GM21447 (cell line): Measurements from ENCODE around the gene CDKN1C.

Experiments
- ATAC-seq: cut with Tn5 transposase; IDR thresholded peaks from one replicate; pipeline ENCODE4 v1.9.1; 2021; ENCODE audit not compliant: unreplicated experiment

Gene CDKN1C

DNA sequence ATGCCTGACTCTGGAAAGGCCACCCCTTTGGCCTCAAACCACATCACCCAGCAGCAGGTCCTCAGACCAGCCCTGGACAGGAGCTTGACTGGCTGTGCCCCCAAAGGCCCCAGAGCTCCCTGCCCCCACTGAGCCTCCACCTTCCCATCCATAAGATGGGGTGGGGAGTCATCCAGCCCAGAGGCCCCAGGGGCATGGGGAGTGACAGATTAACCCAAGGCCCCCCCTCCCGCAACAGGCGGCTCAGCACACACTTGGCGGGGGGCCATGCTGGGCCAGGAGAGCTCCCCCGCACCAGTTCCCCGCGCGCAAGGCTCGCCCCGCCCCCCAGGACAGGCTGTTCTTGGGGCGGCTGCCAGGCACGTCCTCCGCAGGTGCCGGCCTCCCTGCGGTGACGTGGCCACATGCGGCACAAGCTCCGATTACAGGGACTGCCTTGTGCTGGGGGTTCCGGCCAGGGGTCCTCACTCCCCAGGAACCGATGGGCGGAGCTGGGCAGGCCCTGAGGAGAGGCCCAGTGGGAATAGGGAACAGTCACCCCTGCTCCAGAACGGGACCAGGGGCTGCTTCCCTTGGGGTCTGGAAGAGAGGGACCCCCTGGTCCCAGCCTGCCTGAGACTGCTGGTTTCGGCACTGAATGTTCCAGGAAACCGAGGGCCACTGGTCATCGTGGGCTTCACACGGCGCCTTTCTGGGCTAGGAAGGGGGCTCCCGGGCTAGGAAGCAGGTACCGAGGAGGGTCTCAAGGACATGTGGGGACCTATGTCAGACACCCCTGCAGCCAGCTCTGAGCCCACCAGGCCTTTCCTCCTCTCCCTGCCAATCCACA is 5.1 kb upstream of the CDKN1C start:
- no peak for ATAC-seq

DNA sequence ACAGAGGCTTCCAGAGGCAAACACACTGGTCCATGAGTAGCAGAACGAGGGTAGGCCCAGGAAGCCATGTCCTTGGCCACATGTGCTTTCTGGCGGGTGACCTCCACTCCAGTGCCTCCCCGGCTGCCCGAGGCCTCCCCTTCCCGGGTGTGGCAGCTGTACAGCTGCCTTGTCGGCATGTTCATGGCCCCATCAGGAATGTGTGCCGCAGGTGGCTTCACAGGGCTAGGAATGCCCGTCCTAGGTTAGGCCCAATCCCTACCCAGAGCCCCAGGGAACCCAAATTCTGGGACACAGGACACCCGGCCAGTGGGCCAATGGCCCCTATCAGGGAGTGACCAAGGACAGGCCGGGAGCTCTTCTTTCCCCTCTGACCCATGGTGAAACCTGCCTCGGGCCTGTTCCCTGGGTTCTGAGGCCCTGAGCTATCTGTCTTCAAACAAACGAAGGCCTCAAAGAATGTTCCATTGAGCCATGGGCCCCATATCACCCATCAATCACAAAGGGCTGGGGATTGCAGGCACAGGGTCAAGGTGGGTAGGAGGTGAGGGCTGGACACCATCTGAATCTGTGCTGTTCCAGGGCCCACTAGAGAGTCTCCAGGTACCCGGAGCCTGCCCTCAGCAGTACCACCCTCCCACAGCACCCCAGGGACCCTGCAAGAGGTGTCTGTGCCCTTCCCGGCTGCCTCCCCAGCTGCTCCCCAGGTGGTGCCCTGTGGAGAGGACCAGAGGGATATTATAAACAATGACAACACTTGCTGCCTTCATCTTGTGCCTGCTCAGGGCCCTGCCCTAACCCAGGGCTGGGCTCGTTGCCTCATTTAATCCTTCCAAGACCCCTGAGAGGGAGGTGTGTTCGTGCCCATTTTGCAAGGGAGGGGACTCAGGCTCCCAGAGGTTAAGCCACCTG is 4.0 kb upstream of the CDKN1C start:
- no peak for ATAC-seq

DNA sequence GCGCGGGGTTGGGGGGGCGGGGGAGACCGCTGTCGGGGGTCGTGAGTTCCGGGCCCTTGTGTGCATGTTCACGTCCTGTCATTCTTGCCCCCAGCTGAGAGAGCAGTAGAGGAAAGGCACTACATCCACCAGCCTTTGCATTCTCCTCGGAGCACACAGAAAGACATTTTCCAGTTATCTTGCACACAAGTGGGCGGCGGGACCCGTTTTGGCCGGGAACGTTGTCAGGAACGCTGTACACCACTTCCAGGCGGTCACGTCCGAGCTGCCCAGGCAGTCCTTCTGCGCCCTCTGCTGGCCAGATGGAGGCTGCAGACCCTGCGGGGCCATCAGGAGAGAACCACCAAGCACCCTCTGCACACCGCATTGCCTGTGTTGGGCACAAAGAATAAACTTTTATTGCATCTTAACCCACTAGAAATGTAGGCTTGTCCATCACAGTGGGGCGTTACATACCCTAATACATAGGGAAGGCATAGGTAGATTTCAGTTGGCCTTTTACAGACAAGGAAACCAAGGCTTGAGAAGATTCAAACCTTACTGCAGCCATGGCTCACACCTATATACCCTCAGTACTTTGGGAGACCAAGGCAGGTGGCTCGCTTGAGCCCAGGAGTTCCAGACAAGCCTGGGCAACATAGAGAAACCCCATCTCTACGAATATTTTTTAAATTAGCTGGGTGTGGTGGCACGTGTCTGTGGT is 2.8 kb upstream of the CDKN1C start:
- no peak for ATAC-seq

DNA sequence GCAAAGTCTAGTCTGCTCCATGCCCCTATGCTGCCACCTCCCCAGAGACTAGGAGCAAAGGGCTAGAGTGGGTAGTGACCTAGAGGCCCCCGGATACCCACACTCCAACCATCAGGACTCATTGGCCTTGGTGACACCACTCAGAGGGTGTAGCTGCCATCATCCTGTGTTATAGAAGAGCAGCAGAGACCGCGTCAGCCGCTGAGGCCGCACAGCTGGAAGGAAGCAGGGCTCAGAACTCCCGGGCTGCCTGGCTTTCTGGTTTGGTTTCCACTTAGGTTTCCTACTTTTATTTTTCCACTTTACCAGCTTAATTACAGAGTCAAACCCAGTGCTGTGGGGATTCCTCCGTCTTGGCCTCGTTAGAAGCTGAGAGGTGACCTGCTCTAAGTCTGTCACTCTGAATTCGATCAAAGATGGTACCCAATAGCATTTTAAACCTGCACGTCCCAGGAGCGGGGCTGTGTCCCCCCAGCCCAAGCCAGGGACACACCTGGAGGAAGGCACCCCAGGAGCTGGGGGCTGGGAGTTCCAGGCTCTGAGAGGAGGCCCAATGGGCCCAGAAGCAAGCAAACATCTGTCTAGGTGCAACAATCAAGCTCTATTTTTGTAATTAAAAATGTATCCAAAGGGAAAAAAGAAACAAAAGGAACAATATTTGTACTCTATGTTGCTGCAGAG is 2.1 kb upstream of the CDKN1C start:
- ATAC-seq: no peak

DNA sequence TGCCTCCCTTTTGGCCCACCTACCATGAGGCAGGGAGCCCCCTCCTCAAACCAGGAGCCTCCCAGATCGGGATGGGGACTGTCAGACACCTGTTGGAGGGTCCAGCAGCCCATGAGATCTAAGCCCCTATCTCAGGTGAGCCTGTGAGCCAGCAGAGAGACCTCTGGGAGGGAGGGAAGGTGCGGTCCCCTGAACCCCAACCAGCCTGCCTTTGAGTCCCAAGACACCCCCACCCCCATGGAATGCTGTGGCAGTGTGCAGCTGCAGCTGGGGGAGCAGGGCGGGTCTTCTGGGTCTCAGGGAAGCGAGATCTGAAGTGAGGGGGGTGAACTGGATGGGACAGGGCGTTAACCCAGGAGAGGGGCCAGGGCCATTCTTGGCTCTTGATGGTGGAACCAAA is 1.4 kb upstream of the CDKN1C start:
- ATAC-seq: no peak

DNA sequence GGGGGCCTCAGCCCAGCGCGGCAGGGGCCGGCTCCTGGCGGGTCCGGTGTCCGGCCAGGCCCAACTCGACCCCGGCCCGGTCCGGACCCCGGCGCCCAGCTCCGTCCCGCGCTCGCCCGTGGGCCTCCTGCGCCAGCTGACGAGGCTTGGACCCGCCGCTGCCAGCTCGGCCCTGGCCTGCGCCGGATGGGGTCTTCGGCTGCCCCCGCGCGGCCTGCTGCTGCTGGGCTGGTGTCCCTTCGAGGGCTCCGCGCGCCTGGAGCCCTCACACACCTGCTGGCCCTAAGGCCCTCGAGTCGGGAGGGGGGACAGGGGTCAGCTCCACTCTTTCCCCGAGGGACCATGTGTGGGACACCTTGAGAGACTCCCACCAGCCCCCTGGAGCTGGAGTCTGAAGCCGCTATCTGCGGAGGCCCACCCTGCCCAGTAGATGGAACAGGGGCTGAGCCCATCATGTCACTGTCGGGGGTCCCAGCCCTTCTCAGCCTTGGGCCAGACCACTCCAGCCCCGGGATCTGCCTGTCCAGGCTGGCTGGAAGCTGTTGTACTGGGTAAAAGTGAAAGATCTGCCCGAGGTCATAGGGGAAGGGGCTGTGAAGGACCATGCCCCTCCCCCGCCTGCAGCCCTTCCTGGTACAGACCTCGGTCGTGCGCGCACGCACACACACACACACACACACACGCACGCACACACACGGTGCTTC is 768 bp upstream of the CDKN1C start:
- ATAC-seq: peak; percentile 9

DNA sequence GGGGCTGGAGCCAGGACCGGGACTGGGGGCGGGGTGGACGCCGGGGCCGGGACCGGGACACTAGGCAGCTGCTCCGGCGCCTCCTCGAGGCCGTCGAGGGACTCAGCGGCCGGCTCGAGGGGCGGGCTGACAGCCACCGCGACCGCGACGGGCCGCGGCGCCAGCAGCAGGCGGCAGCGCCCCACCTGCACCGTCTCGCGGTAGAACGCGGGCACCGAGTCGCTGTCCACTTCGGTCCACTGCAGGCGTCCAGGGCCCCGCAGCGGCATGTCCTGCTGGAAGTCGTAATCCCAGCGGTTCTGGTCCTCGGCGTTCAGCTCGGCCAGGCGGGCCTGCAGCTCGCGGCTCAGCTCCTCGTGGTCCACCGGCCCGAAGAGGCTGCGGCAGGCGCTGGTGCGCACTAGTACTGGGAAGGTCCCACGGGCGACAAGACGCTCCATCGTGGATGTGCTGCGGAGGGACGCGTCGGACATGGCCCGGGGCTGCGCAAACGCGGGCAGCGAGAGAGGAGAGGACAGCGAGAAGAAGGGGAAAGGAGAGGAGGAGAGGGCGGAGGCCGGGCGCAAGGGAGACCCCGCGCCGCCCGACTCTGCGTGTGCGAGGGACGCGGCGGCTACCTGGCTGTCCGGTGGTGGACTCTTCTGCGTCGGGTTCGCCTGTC is 428 bp downstream of the CDKN1C start:
- no peak for ATAC-seq

DNA sequence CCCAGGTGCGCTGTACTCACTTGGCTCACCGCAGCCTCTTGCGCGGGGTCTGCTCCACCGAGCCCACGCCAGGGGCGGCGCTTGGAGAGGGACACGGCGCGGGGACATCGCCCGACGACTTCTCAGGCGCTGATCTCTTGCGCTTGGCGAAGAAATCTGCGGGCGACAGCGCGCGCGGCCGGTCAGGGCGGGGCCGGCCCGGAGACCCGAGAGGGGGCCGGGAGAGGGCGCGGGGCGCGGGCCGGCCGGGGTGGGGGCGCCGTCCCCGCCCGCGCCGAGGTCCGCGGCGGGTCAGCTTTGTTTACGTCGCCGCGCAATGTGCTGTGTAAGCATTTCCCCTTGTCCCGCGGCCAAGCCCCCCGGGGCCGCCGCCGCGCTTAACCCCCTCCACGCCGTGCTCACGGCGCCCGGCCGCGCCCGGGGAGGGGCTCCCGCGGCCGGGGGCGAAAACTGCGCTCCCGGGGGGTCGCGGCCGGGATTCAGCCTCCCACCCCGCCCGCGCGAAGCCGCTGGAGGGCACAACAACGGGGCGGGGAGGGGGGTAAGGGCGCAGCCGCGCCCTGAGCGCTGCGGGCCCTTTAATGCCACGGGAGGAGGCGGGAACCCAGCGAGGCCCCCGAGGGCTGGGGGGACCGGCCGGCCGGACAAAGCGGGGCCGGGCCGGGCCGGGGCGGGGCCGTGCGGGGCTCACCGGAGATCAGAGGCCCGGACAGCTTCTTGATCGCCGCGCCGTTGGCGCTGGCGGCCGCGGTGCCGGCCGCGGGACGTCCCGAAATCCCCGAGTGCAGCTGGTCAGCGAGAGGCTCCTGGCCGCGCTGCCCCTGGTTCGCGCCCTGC is 1.4 kb downstream of the CDKN1C start:
- ATAC-seq: no peak

DNA sequence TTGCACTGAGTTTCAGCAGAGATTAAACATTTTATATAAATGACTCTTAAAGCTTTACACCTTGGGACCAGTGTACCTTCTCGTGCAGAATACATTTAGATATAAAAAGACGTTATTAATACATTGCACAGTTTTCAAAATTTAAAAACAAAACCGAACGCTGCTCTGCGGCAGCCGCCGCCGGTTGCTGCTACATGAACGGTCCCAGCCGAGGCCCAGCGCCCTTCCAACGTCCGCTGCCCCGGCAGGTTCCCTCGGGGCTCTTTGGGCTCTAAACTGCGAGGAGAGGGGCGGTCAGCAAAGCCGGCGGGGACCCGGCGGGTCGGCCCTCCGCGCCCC is 2.0 kb downstream of the CDKN1C start:
- no peak for ATAC-seq

DNA sequence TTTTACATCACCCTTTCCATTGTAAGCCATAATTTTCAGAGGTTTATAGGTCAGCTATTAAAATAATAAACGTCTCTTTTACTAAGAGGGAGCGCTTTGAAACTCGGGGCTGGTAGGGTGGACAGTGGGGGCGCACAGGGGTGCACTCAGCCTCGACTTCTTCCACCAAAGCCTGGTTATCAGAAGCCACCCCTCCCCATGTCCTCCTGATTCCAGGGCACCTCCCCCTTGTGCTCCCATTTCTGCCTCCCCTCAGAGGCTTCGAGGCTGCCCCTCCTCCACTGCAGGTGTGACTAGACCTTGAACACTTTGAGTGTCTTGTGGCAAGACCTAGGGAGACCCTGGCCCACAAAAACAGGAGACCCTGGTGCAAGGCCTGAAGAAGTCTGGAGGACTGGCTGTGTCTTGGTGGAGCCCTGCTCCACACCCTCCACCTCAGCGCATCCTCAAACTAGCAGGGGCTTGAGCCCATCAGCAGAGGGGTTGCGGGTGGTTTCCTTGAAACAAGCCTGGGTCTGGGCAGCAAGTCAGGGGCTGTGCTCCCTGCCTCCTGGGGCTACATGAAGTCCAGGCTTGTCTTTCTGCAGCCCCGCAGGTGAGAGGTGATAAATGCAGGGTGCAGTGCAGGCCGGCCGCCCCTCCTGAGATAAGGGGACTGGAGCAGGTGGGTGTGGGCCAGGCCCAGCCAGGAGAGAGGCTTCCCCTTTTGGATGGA is 3.0 kb downstream of the CDKN1C start:
- ATAC-seq: no peak

DNA sequence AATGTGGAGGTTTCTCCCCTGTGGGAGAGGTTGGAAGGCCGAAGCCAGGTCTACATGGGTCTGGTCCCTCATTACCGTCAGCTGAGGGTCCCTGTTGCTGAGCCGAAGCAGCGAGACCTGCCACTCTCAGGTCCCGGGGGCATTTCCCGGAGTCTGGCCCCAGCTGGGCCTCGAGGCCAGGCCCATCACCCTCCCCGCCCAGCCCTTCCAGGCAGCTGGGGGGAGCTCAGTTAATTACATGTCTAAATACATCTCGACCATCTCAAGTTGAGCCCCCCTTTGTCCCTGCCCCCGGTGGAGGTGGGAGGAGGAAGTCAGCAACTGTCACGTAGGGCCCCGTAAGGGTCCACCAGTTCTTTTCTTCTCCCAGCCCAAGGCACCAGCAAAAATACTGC is 3.6 kb downstream of the CDKN1C start:
- ATAC-seq: no peak

DNA sequence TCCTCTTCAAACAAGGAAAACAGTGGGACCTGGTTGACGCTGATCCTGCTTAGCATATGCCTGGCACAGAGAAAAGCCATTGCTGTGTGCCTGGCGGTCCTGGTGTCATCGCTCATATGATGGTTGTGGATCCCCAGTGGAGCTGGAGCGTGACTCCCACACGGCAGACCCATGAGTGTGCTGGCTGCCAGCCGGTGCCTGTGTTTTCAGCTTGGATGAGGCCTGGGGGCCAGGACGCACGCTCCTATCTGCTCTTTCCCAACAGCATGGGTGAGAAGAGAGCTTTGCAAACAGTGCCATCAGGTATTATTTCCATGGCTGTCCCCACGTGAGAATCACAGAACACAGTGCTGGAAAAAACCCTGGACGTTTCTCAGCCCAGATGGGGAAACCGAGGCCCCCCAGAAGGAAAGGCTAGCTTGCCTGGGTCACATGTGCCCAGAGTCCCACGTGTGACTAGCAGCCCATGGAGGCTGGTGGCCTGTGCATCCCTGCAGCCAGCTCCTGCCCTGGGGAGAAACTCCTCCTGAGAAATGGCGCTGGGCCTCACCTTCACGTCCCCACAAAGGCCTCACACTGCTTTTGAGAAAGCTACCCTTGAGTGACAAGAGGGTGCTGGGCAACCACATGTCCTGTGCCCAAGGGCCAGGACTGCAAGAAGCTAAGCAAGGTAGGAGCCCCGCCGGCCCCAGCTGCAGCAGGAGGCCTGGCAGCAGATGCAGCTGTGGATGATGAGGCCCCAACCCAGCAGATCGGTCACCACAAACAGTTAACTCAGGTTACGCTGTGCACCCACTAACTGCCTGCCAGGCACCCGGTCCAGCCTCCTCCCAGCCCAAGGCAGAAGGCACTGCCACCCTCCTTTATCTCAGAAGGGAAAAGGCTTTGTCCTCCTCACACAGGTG is 4.2 kb downstream of the CDKN1C start:
- ATAC-seq: no peak

DNA sequence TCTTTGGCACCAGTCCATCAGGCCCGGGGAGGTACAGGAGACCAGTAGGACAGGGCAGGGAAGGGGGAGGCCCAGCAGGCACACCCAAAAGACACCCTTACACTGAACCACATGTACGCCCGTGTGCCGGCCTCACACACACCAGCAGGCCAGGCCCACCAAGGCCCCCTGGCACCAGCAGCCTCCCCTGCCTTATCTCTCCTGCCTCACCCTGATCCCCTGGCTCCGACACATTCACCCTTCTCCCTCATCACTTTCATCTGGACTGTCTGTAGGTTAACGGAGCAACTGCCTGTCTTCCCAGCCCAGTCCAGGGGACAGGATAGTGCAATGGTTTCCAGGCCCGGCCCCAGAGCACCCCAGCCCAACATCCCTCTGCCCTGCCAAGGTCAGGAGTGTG is 4.9 kb downstream of the CDKN1C start:
- no peak for ATAC-seq

DNA sequence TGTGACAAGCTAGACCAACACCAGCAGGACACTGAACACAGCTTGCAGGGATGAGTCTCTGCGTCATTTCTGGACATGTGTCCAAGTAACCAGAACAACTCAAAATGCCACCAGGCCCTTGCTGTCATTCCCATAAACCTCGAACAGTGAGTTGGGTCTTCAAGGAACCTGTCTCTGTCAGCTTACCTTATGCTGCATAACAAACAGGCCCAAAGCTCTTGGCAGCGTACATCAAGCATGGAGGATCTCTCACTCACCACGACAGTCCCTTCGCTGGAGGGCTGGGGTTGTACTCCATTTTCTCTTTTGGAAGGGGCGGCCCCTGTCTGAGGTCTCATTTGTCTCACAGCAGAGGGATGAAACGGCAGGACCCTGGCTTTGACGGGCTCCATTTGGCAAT is 6.8 kb downstream of the CDKN1C start:
- no peak for ATAC-seq

DNA sequence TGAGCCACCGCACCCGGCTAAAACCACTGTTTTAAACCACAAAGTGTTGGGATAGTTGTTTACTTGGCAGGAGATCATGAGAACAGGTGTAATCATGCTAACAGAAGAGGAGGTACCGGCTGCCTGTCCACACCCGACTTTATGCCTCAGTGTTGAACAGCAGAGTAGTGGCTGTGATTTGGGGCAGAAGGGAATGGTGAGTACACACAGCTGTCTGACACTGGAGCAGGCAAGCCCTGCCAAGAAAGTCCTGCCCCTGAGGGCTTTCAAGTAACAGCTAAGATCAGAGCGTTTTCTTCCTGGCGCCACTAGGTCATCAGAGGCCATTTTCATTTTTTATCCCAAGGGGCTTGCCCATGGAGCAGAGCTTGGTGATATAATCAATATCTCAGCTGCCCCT is 8.1 kb downstream of the CDKN1C start:
- no peak for ATAC-seq

DNA sequence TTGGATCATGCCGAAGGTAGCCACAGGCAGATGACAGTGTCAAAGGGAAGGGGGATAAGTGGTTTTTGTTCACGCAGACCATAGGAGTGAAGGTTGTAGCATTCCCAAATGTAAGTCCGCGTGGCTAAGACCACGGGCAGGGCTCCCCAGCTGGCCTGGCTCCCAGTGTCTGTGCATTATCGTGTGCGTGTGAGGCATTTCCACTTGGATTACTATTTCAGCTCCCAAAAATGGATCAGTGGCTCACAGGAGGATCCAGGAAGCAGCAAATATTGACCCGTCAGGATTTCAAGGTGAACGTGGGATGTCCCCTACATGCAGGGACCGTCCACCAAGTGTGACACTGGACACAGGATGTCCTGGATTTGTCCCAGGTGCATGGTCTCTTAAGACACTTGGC is 10.6 kb downstream of the CDKN1C start:
- ATAC-seq: no peak

DNA sequence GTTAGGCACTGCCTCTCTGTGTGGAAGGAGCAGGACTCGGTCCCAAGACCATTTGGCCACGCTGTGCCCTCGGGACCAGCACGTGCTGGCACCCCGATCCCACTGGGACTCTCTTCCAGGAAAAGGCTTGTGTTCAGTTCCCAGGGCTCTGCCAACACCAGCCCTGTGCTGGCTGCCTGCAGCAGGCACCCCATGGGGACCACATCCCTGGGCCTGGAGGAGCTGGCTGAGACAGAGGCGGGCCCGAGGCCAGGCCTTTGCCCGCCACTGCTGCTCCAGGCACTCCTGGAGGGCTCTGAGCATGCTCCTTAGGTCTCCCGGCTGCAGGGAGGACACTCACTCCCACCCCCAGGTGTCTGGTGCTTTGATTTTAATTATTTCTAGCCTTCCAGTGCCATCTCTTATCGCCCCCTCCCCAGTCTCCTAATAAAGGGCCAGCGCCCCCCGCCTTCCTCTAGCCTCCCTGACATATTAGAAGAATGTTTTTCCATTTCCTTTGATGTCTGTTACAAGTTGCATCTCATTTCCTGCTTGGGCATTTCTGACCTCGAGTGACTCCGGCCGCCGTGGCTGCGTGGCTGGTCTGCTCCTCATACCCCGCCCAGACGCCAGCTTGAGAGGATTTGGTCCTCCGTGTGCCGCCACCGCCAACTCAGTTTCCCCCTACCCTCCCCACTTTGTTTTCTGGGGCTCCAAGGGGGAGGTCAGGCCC is 14.4 kb downstream of the CDKN1C start:
- ATAC-seq: no peak
